ENCODE data around the gene SNRNP25. TPM values are rescaled to one million over a fixed set of nuclear protein-coding genes. Genes with fewer than 3 reads are reported as not detected.

Gene SNRNP25
- total RNA-seq, 2 experiments from 2014 or later: 42.5 to 50.0 TPM

GRCh38 chr16:59440-60059 is 5.9 kb downstream of the SNRNP25 start:
- POLR2A ChIA-PET: no interaction called here

GRCh38 chr16:60166-60565 is 6.5 kb downstream of the SNRNP25 start:
- H3K36me3 Mint-ChIP-seq (ENCODE audit: low read depth): peaks cover 6% of the 10 kb centered on the region
- no peak overlapping the region for H3K4me3 Mint-ChIP-seq
- H3K27ac Mint-ChIP-seq: no peak overlapping the region
- intact Hi-C loops (cut with DNase I, micrococcal nuclease): no loop called here
- POLR2A ChIA-PET: no interaction called here
- H3K4me1 Mint-ChIP-seq: peaks cover 2% of the 10 kb centered on the region
- no peaks in the 10 kb centered on the region for H3K9me3 Mint-ChIP-seq (ENCODE audit: low read depth)
- no peaks in the 10 kb centered on the region for H3K27me3 Mint-ChIP-seq
- CTCF ChIA-PET: interaction anchor here (0.6 kb wide), 1 partner anchor 849 kb away, joined by 3 read pairs; no protein-coding TSS in a partner anchor
- DNase-seq: no peak
- no peak for ATAC-seq

More at GRCh38 chr16:59440-60059, 5.9 kb downstream of the SNRNP25 start:
- no peak overlapping the region for H3K27ac Mint-ChIP-seq
- no peak overlapping the region for H3K4me3 Mint-ChIP-seq
- DNase-seq (no peak), ATAC-seq (no peak)
- no peaks in the 10 kb centered on the region for H3K27me3 Mint-ChIP-seq
- peaks cover 5% of the 10 kb centered on the region for H3K4me1 Mint-ChIP-seq
- no peaks in the 10 kb centered on the region for H3K9me3 Mint-ChIP-seq (ENCODE audit: low read depth)
- peaks cover 6% of the 10 kb centered on the region for H3K36me3 Mint-ChIP-seq (ENCODE audit: low read depth)
- intact Hi-C loops (cut with DNase I, micrococcal nuclease): no loop called here
- CTCF ChIA-PET: interaction anchor here (0.6 to 1.0 kb wide), 2 partner anchors 47 to 850 kb away, joined by 3 to 5 read pairs; no protein-coding TSS in a partner anchor

- ChIA-PET POLR2A (no interaction called here), CTCF (interaction anchor here (1.4 kb wide), 1 partner anchor 35 kb away, joined by 4 read pairs; no protein-coding TSS in a partner anchor)
- no peak for ATAC-seq
- DNase-seq: no peak
- intact Hi-C loops (cut with DNase I, micrococcal nuclease): no loop called here
- H3K4me1 Mint-ChIP-seq: no peaks in the 10 kb centered on the region
- H3K27me3 Mint-ChIP-seq: no peaks in the 10 kb centered on the region
- H3K36me3 Mint-ChIP-seq (ENCODE audit: low read depth): peaks cover 3% of the 10 kb centered on the region
- H3K9me3 Mint-ChIP-seq (ENCODE audit: low read depth): no peaks in the 10 kb centered on the region
- no peak overlapping the region for H3K27ac Mint-ChIP-seq
- no peak overlapping the region for H3K4me3 Mint-ChIP-seq
Measured at GRCh38 chr16:60929-61878, 7.6 kb downstream of the SNRNP25 start.

GRCh38 chr16:61879-62281 is 8.3 kb downstream of the SNRNP25 start:
- intact Hi-C loops (cut with DNase I, micrococcal nuclease): no loop called here
- Mint-ChIP-seq H3K36me3 (ENCODE audit: low read depth) (peaks cover 1% of the 10 kb centered on the region), H3K4me1 (no peaks in the 10 kb centered on the region), H3K4me3 (no peak overlapping the region), H3K27ac (no peak overlapping the region), H3K9me3 (ENCODE audit: low read depth) (no peaks in the 10 kb centered on the region), H3K27me3 (no peaks in the 10 kb centered on the region)
- POLR2A ChIA-PET: no interaction called here
- ATAC-seq (no peak), DNase-seq (no peak)
- CTCF ChIA-PET: interaction anchor here (1.4 to 11.4 kb wide), 3 partner anchors 32 to 300 kb away, joined by 4 to 214 read pairs (median 4); no protein-coding TSS in a partner anchor

- POLR2A ChIA-PET: no interaction called here
Measured at GRCh38 chr16:62283-62967, 8.8 kb downstream of the SNRNP25 start.

GRCh38 chr16:62968-63391 is 9.4 kb downstream of the SNRNP25 start:
- H3K27me3 Mint-ChIP-seq: no peaks in the 10 kb centered on the region
- H3K27ac Mint-ChIP-seq: no peak overlapping the region
- ChIA-PET CTCF (interaction anchor here (0.9 to 11.4 kb wide), 7 partner anchors 12 to 299 kb away, joined by 3 to 214 read pairs (median 4); no protein-coding TSS in a partner anchor), POLR2A (interaction anchor here (1.1 kb wide), 1 partner anchor 14 kb away, joined by 3 read pairs; no protein-coding TSS in a partner anchor)
- no peaks in the 10 kb centered on the region for H3K4me1 Mint-ChIP-seq
- H3K4me3 Mint-ChIP-seq: no peak overlapping the region
- DNase-seq (no peak), ATAC-seq (no peak)
- intact Hi-C loops (cut with DNase I, micrococcal nuclease): no loop called here
- H3K36me3 Mint-ChIP-seq (ENCODE audit: low read depth): peaks cover 1% of the 10 kb centered on the region
- H3K9me3 Mint-ChIP-seq (ENCODE audit: low read depth): no peaks in the 10 kb centered on the region

More at GRCh38 chr16:62283-62967, 8.8 kb downstream of the SNRNP25 start:
- H3K9me3 Mint-ChIP-seq (ENCODE audit: low read depth): no peaks in the 10 kb centered on the region
- DNase-seq (no peak), ATAC-seq (no peak)
- peaks cover 1% of the 10 kb centered on the region for H3K36me3 Mint-ChIP-seq (ENCODE audit: low read depth)
- intact Hi-C loops (cut with DNase I, micrococcal nuclease): no loop called here
- H3K27me3 Mint-ChIP-seq: no peaks in the 10 kb centered on the region
- no peaks in the 10 kb centered on the region for H3K4me1 Mint-ChIP-seq
- CTCF ChIA-PET: interaction anchor here (0.9 to 11.4 kb wide), 4 partner anchors 32 to 300 kb away, joined by 3 to 214 read pairs (median 4); no protein-coding TSS in a partner anchor
- no peak overlapping the region for H3K27ac Mint-ChIP-seq
- H3K4me3 Mint-ChIP-seq: no peak overlapping the region

GRCh38 chr16:63466-63865 is 9.8 kb downstream of the SNRNP25 start:
- H3K27me3 Mint-ChIP-seq: no peaks in the 10 kb centered on the region
- ChIA-PET CTCF (interaction anchor here (0.9 to 11.4 kb wide), 9 partner anchors 12 to 299 kb away, joined by 3 to 214 read pairs (median 4); no protein-coding TSS in a partner anchor), POLR2A (interaction anchor here (1.1 kb wide), 1 partner anchor 13 kb away, joined by 3 read pairs; no protein-coding TSS in a partner anchor)
- intact Hi-C loops (cut with DNase I, micrococcal nuclease): no loop called here
- DNase-seq (no peak), ATAC-seq (no peak)
- H3K36me3 Mint-ChIP-seq (ENCODE audit: low read depth): no peaks in the 10 kb centered on the region
- no peaks in the 10 kb centered on the region for H3K4me1 Mint-ChIP-seq
- no peaks in the 10 kb centered on the region for H3K9me3 Mint-ChIP-seq (ENCODE audit: low read depth)
- H3K4me3 Mint-ChIP-seq: no peak overlapping the region
- no peak overlapping the region for H3K27ac Mint-ChIP-seq

GRCh38 chr16:63998-64913 is 10.6 kb downstream of the SNRNP25 start:
- no peaks in the 10 kb centered on the region for H3K27me3 Mint-ChIP-seq
- no peak for ATAC-seq
- intact Hi-C loops (cut with DNase I, micrococcal nuclease): no loop called here
- ChIA-PET CTCF (interaction anchor here (0.9 to 11.4 kb wide), 11 partner anchors 8 to 298 kb away, joined by 3 to 214 read pairs (median 5); partner anchors contain the start of gene MPG), POLR2A (interaction anchor here (1.1 kb wide), 1 partner anchor 13 kb away, joined by 3 read pairs; no protein-coding TSS in a partner anchor)
- DNase-seq: no peak
- H3K36me3 Mint-ChIP-seq (ENCODE audit: low read depth): no peaks in the 10 kb centered on the region
- H3K4me1 Mint-ChIP-seq: no peaks in the 10 kb centered on the region
- no peaks in the 10 kb centered on the region for H3K9me3 Mint-ChIP-seq (ENCODE audit: low read depth)
- H3K4me3 Mint-ChIP-seq: no peak overlapping the region
- no peak overlapping the region for H3K27ac Mint-ChIP-seq

- DNase-seq: no peak
- Mint-ChIP-seq H3K9me3 (ENCODE audit: low read depth) (no peaks in the 10 kb centered on the region), H3K4me3 (no peak overlapping the region), H3K27me3 (peaks cover 6% of the 10 kb centered on the region), H3K36me3 (ENCODE audit: low read depth) (no peaks in the 10 kb centered on the region), H3K4me1 (no peaks in the 10 kb centered on the region), H3K27ac (no peak overlapping the region)
- ChIA-PET CTCF (interaction anchor here (0.8 to 11.4 kb wide), 12 partner anchors 8 to 297 kb away, joined by 3 to 214 read pairs (median 10); partner anchors contain the start of genes MPG, POLR3K and SNRNP25), POLR2A (no interaction called here)
- intact Hi-C loops (cut with DNase I, micrococcal nuclease): loop anchor here (1.0 kb wide), 3 partner anchors 32 to 297 kb away; no protein-coding TSS in a partner anchor
- no peak for ATAC-seq
Measured at GRCh38 chr16:64914-65255, 11.3 kb downstream of the SNRNP25 start.

- Mint-ChIP-seq H3K27me3 (peaks cover 8% of the 10 kb centered on the region), H3K4me1 (no peaks in the 10 kb centered on the region), H3K9me3 (ENCODE audit: low read depth) (no peaks in the 10 kb centered on the region), H3K27ac (no peak overlapping the region), H3K4me3 (no peak overlapping the region), H3K36me3 (ENCODE audit: low read depth) (no peaks in the 10 kb centered on the region)
- ChIA-PET CTCF (interaction anchor here (0.6 to 11.4 kb wide), 25 partner anchors 9 to 319 kb away, joined by 3 to 214 read pairs (median 4); partner anchors contain the start of genes POLR3K and SNRNP25), POLR2A (interaction anchor here (0.5 to 1.9 kb wide), 3 partner anchors 12 to 422 kb away, joined by 3 to 7 read pairs (median 6); partner anchors contain the start of gene MPG)
- peak; percentile 94 for DNase-seq
- intact Hi-C loops (cut with DNase I, micrococcal nuclease): loop anchor here (1.0 kb wide), 3 partner anchors 32 to 297 kb away; no protein-coding TSS in a partner anchor
- ATAC-seq: peak; percentile 94
Measured at GRCh38 chr16:65745-66144, 12.1 kb downstream of the SNRNP25 start.
